Measurements from ENCODE around the gene IPO5. TPM values are rescaled to one million over a fixed set of nuclear protein-coding genes. Genes with fewer than 3 reads are reported as not detected.

IPO5 gene
- total and polyA plus RNA-seq, 8 donors, result 32.6 to 140 (median 91.6) TPM

- FAIRE-seq (no peak), DNase-seq (no peak), ATAC-seq (no peak)
- 86 to 93% methylated on average over 9 of the region's 9 CpGs for WGBS, 2 donors
- TF ChIP-seq, protein P1, sequence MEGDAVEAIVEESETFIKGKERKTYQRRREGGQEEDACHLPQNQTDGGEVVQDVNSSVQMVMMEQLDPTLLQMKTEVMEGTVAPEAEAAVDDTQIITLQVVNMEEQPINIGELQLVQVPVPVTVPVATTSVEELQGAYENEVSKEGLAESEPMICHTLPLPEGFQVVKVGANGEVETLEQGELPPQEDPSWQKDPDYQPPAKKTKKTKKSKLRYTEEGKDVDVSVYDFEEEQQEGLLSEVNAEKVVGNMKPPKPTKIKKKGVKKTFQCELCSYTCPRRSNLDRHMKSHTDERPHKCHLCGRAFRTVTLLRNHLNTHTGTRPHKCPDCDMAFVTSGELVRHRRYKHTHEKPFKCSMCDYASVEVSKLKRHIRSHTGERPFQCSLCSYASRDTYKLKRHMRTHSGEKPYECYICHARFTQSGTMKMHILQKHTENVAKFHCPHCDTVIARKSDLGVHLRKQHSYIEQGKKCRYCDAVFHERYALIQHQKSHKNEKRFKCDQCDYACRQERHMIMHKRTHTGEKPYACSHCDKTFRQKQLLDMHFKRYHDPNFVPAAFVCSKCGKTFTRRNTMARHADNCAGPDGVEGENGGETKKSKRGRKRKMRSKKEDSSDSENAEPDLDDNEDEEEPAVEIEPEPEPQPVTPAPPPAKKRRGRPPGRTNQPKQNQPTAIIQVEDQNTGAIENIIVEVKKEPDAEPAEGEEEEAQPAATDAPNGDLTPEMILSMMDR (IDR thresholded peaks at IDR 0.05), result no peak
- Histone ChIP-seq H3K4me1 (no peaks in the 10 kb centered on the region), H3K27ac (no peak overlapping the region), H3K36me3 (peaks cover 0 to 81% (median 53%) of the 10 kb centered on the region in 3 donors), H3K27me3 (no peaks in the 10 kb centered on the region), H3K9me3 (no peaks in the 10 kb centered on the region), H3K4me3 (no peak overlapping the region)
- intact Hi-C loops (cut with DNase I), result no loop called here
These were observed 59.8 kb downstream of the IPO5 start for GRCh38 chr13:98013241-98013640.

DNA sequence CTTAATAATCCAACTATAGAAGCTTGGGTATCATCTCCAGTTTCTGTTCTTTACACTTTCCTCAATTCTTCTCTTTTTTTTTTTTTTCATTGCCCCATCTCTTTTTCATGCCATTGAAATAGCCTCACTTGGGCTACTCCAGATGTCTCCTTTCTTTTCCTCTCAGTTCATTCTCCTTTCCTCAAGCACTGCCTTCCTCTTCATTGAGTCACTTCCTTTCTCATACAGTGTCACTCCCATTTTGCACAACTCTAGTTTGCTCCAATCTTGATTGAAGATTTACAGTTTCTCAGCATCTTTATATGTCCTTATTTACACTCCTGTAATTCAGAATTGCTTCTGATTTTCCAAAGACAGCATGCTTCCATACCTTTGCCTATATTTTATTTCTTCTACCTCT is 61.3 kb downstream of the IPO5 start:
- no peaks in the 10 kb centered on the region for H3K27me3 ChIP-seq
- peaks cover 0 to 80% (median 50%) of the 10 kb centered on the region in 3 donors for H3K36me3 ChIP-seq
- TF ChIP-seq, protein P1 (IDR thresholded peaks at IDR 0.05), result no peak
- no peak for DNase-seq
- no peak overlapping the region for H3K27ac ChIP-seq
- H3K4me1 ChIP-seq, result no peaks in the 10 kb centered on the region
- no peak for ATAC-seq
- no peaks in the 10 kb centered on the region for H3K9me3 ChIP-seq
- no peak for FAIRE-seq
- intact Hi-C loops (cut with DNase I), result no loop called here
- no peak overlapping the region for H3K4me3 ChIP-seq

GRCh38 chr13:98018293-98018692 is 64.8 kb downstream of the IPO5 start:
- Histone ChIP-seq H3K27ac (no peak overlapping the region), H3K4me3 (no peak overlapping the region), H3K4me1 (no peaks in the 10 kb centered on the region), H3K9me3 (no peaks in the 10 kb centered on the region), H3K27me3 (no peaks in the 10 kb centered on the region), H3K36me3 (peaks cover 0 to 79% (median 44%) of the 10 kb centered on the region in 3 donors)
- TF ChIP-seq, protein P1 (IDR thresholded peaks at IDR 0.05), result no peak
- intact Hi-C loops (cut with DNase I), result no loop called here
- DNase-seq (no peak), ATAC-seq (no peak), FAIRE-seq (no peak)
- WGBS, 2 donors, result 90% methylated on average over 4 of the region's 4 CpGs

GRCh38 chr13:98019186-98019585 is 65.7 kb downstream of the IPO5 start:
- H3K27ac ChIP-seq, result no peak overlapping the region
- intact Hi-C loops (cut with DNase I), result no loop called here
- peaks cover 0 to 71% (median 36%) of the 10 kb centered on the region in 3 donors for H3K36me3 ChIP-seq

DNA sequence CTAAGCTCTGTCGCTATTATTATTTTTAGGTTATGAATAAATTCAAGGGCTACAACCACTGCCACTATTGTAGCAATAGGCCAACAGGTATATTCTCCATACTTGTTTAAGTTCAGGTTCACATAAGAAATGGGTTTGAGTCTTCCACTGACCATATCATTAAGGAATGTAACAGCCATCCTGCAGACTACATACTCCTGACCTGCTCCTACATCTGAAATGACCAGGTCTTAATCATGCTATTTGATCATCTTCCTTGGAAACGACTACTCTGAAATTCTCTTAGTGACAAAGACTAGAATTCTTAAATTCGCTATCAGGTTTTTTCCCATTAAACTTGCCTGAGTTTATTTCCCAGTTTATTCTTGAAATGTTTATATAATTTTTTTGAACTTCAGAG is 66.8 kb downstream of the IPO5 start:
- Histone ChIP-seq H3K27me3 (no peaks in the 10 kb centered on the region), H3K27ac (no peak overlapping the region), H3K4me3 (no peak overlapping the region), H3K36me3 (peaks cover 0 to 64% (median 36%) of the 10 kb centered on the region in 3 donors), H3K4me1 (no peaks in the 10 kb centered on the region), H3K9me3 (no peaks in the 10 kb centered on the region)
- intact Hi-C loops (cut with DNase I), result no loop called here
- 91 to 93% methylated on average over 3 of the region's 3 CpGs for whole genome bisulfite sequencing, 2 donors
- FAIRE-seq (no peak), ATAC-seq (no peak), DNase-seq (no peak)
- TF ChIP-seq, protein P1 (IDR thresholded peaks at IDR 0.05), result no peak

More at GRCh38 chr13:98019186-98019585, 65.7 kb downstream of the IPO5 start:
- no peak for FAIRE-seq
- Histone ChIP-seq H3K4me1 (no peaks in the 10 kb centered on the region), H3K4me3 (no peak overlapping the region), H3K9me3 (no peaks in the 10 kb centered on the region), H3K27me3 (no peaks in the 10 kb centered on the region)
- no peak for ATAC-seq
- 94 to 96% methylated on average over 4 of the region's 4 CpGs for WGBS, 2 donors
- DNase-seq, result no peak
- TF ChIP-seq, protein P1 (IDR thresholded peaks at IDR 0.05), result no peak

Data from pancreas (tissue), 10 donors.